ENCODE results near the gene ABO.
A peak's percentile ranks its signal among the peaks of the same experiment; 100 is the strongest.
"Not testable (repeated sequence)": the region's sequence is repeated elsewhere in the genome, so short reads cannot be mapped to it uniquely, and the experiment has no call there.

ABO gene

GRCh38 chr9:133278161-133279114 is 3.4 kb upstream of the ABO start:
- DNase-seq (ENCODE audit: insufficient read length, low spot score) (no peak), FAIRE-seq (no peak)
- TF ChIP-seq POLR2A (IDR thresholded peaks at IDR 0.05; ENCODE audit: low read depth, low read length): no peak

- no peak for DNase-seq (ENCODE audit: insufficient read length, low spot score)
- no peak for FAIRE-seq
- TF ChIP-seq POLR2A (IDR thresholded peaks at IDR 0.05; ENCODE audit: low read depth, low read length): no peak
Measured at GRCh38 chr9:133277467-133277866, 2.5 kb upstream of the ABO start.

- DNase-seq (ENCODE audit: insufficient read length, low spot score): no peak
- TF ChIP-seq POLR2A (IDR thresholded peaks at IDR 0.05; ENCODE audit: low read depth, low read length): no peak
- FAIRE-seq: no peak
Measured at GRCh38 chr9:133276923-133277322, 1.9 kb upstream of the ABO start.

GRCh38 chr9:133276001-133276884 is 1.2 kb upstream of the ABO start:
- FAIRE-seq (no peak), DNase-seq (ENCODE audit: insufficient read length, low spot score) (no peak)
- TF ChIP-seq POLR2A (IDR thresholded peaks at IDR 0.05; ENCODE audit: low read depth, low read length): no peak

- no peak for DNase-seq (ENCODE audit: insufficient read length, low spot score)
- no peak for TF ChIP-seq POLR2A (IDR thresholded peaks at IDR 0.05; ENCODE audit: low read depth, low read length)
- FAIRE-seq: no peak
Measured at GRCh38 chr9:133274236-133275104, 531 bp downstream of the ABO start.

- TF ChIP-seq POLR2A (IDR thresholded peaks at IDR 0.05; ENCODE audit: low read depth, low read length): no peak
- FAIRE-seq (no peak), DNase-seq (ENCODE audit: insufficient read length, low spot score) (no peak)
Measured at GRCh38 chr9:133273819-133274218, 1.2 kb downstream of the ABO start.

GRCh38 chr9:133273098-133273497 is 1.9 kb downstream of the ABO start:
- no peak for FAIRE-seq

GRCh38 chr9:133269537-133270362 is 5.3 kb downstream of the ABO start:
- FAIRE-seq: peak; percentile 41
- DNase-seq (ENCODE audit: insufficient read length, low spot score): no peak
- no peak for TF ChIP-seq POLR2A (IDR thresholded peaks at IDR 0.05; ENCODE audit: low read depth, low read length)

More at GRCh38 chr9:133273098-133273497, 1.9 kb downstream of the ABO start:
- no peak for DNase-seq (ENCODE audit: insufficient read length, low spot score)
- no peak for TF ChIP-seq POLR2A (IDR thresholded peaks at IDR 0.05; ENCODE audit: low read depth, low read length)

- DNase-seq (ENCODE audit: insufficient read length, low spot score); FAIRE-seq: not testable (repeated sequence)
Measured at GRCh38 chr9:133269136-133269535, 5.9 kb downstream of the ABO start.

- DNase-seq (ENCODE audit: insufficient read length, low spot score): no peak
- FAIRE-seq: no peak
- no peak for TF ChIP-seq POLR2A (IDR thresholded peaks at IDR 0.05; ENCODE audit: low read depth, low read length)
Measured at GRCh38 chr9:133268335-133269056, 6.5 kb downstream of the ABO start.

- TF ChIP-seq POLR2A (IDR thresholded peaks at IDR 0.05; ENCODE audit: low read depth, low read length): no peak
- no peak for FAIRE-seq
- DNase-seq (ENCODE audit: insufficient read length, low spot score): no peak
Measured at GRCh38 chr9:133264235-133264764, 10.7 kb downstream of the ABO start.

GRCh38 chr9:133263557-133263956 is 11.4 kb downstream of the ABO start:
- DNase-seq (ENCODE audit: insufficient read length, low spot score) (no peak), FAIRE-seq (no peak)
- no peak for TF ChIP-seq POLR2A (IDR thresholded peaks at IDR 0.05; ENCODE audit: low read depth, low read length)
